Kasumi-1 (cell line): Measurements from ENCODE around the gene MTA1.

ENCODE experiments used
- DNase-seq, 2 experiments: peaks; one replicate each; lab custom pipeline; 2025; lab: John Stamatoyannopoulos, UW

MTA1 gene

GRCh38 chr14:105498430-105499255, 79.0 kb downstream of the MTA1 start:
- no peak for DNase-seq

GRCh38 chr14:105499256-105500035, 79.8 kb downstream of the MTA1 start:
- no peak for DNase-seq

- no peak for DNase-seq
These were observed 80.6 kb downstream of the MTA1 start for GRCh38 chr14:105500036-105500725.

GRCh38 chr14:105500726-105501101, 81.1 kb downstream of the MTA1 start:
- DNase-seq: no peak

- no peak for DNase-seq
These were observed 82.1 kb downstream of the MTA1 start for GRCh38 chr14:105501504-105502291.

GRCh38 chr14:105502446-105503295, 83.0 kb downstream of the MTA1 start:
- no peak for DNase-seq

GRCh38 chr14:105503296-105503640, 83.6 kb downstream of the MTA1 start:
- no peak for DNase-seq

- DNase-seq: no peak
These were observed 84.5 kb downstream of the MTA1 start for GRCh38 chr14:105503935-105504692.

GRCh38 chr14:105505101-105505500, 85.5 kb downstream of the MTA1 start:
- DNase-seq: no peak

- DNase-seq: no peak
These were observed 87.6 kb downstream of the MTA1 start for GRCh38 chr14:105507247-105507646.

- no peak for DNase-seq
These were observed 88.4 kb downstream of the MTA1 start for GRCh38 chr14:105508069-105508468.

- no peak for DNase-seq
These were observed 89.0 kb downstream of the MTA1 start for GRCh38 chr14:105508601-105509000.

GRCh38 chr14:105517096-105517495, 97.5 kb downstream of the MTA1 start:
- DNase-seq: no peak

- DNase-seq: no peak
These were observed 100.5 kb downstream of the MTA1 start for GRCh38 chr14:105519946-105520698.
